Retina (tissue), 1 donor: Measurements from ENCODE around the gene TFB1M.

Experiments
- DNase-seq: peaks from one replicate; pipeline ENCODE4 v3.0.0-alpha.2; 2016

Gene TFB1M

GRCh38 chr6:155261111-155261900 is 53.0 kb downstream of the TFB1M start:
- no peak for DNase-seq

- DNase-seq: no peak
Measured at GRCh38 chr6:155260686-155261085, 53.6 kb downstream of the TFB1M start.

- DNase-seq: no peak
Measured at GRCh38 chr6:155259897-155260296, 54.4 kb downstream of the TFB1M start.

- DNase-seq: no peak
Measured at GRCh38 chr6:155259204-155259603, 55.1 kb downstream of the TFB1M start.

GRCh38 chr6:155257796-155258195 is 56.5 kb downstream of the TFB1M start:
- no peak for DNase-seq

- DNase-seq: no peak
Measured at GRCh38 chr6:155256122-155256795, 58.0 kb downstream of the TFB1M start.

GRCh38 chr6:155254139-155254538 is 60.1 kb downstream of the TFB1M start:
- DNase-seq: no peak

- no peak for DNase-seq
Measured at GRCh38 chr6:155253337-155253736, 60.9 kb downstream of the TFB1M start.

GRCh38 chr6:155252581-155252980 is 61.7 kb downstream of the TFB1M start:
- DNase-seq: no peak

- no peak for DNase-seq
Measured at GRCh38 chr6:155250701-155251381, 63.4 kb downstream of the TFB1M start.

- peak; percentile 48 for DNase-seq
Measured at GRCh38 chr6:155248008-155249001, 66.0 kb downstream of the TFB1M start.

- DNase-seq: no peak
Measured at GRCh38 chr6:155247618-155248007, 66.7 kb downstream of the TFB1M start.

- DNase-seq: no peak
Measured at GRCh38 chr6:155246825-155247224, 67.5 kb downstream of the TFB1M start.

GRCh38 chr6:155245831-155246230 is 68.5 kb downstream of the TFB1M start:
- no peak for DNase-seq

GRCh38 chr6:155245193-155245592 is 69.1 kb downstream of the TFB1M start:
- peak; percentile 18 for DNase-seq

- no peak for DNase-seq
Measured at GRCh38 chr6:155244434-155244833, 69.8 kb downstream of the TFB1M start.

GRCh38 chr6:155241966-155242365 is 72.3 kb downstream of the TFB1M start:
- DNase-seq: no peak

GRCh38 chr6:155240905-155241600 is 73.2 kb downstream of the TFB1M start:
- DNase-seq: no peak

GRCh38 chr6:155237613-155238012 is 76.7 kb downstream of the TFB1M start:
- no peak for DNase-seq

GRCh38 chr6:155235087-155235486 is 79.2 kb downstream of the TFB1M start:
- no peak for DNase-seq

- DNase-seq: no peak
Measured at GRCh38 chr6:155234687-155235086, 79.6 kb downstream of the TFB1M start.

- no peak for DNase-seq
Measured at GRCh38 chr6:155234167-155234566, 80.1 kb downstream of the TFB1M start.
